Measurements from ENCODE around the gene ACSM4.
A peak's percentile ranks its signal among the peaks of the same experiment; 100 is the strongest.
"Not testable (repeated sequence)": the region's sequence is repeated elsewhere in the genome, so short reads cannot be mapped to it uniquely, and the experiment has no call there.

The ACSM4 gene, protein sequence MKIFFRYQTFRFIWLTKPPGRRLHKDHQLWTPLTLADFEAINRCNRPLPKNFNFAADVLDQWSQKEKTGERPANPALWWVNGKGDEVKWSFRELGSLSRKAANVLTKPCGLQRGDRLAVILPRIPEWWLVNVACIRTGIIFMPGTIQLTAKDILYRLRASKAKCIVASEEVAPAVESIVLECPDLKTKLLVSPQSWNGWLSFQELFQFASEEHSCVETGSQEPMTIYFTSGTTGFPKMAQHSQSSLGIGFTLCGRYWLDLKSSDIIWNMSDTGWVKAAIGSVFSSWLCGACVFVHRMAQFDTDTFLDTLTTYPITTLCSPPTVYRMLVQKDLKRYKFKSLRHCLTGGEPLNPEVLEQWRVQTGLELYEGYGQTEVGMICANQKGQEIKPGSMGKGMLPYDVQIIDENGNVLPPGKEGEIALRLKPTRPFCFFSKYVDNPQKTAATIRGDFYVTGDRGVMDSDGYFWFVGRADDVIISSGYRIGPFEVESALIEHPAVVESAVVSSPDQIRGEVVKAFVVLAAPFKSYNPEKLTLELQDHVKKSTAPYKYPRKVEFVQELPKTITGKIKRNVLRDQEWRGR

DNA sequence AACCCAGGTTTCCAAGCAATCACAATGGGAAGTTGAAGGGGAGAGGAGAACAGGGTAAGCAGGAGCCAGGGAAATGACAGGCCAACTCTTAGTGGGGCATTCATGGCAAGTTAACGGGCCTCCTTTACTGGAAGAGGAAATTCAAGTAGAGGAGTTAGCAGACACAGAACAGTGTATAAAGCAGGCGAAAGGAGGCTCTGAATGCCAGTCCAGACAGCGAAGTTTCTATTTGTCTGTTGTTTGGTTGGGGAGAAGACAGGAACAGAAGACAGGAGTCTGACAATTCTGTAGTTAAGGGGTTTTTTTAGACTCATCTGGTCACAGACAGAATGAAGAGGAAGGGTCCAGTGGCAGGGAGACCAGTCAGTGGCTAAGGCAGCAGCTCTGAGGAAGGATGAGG lies at the start of gene ACSM4:
TSS of gene ACSM4 (plus strand) at position 301 of the 400 bp plus-strand sequence. CDS start 260 bp downstream, outside the sequence.
- DNase-seq: no peak

- DNase-seq: no peak
Measured at GRCh38 chr12:7259060-7259459, 44.8 kb upstream of the ACSM4 start.

DNA sequence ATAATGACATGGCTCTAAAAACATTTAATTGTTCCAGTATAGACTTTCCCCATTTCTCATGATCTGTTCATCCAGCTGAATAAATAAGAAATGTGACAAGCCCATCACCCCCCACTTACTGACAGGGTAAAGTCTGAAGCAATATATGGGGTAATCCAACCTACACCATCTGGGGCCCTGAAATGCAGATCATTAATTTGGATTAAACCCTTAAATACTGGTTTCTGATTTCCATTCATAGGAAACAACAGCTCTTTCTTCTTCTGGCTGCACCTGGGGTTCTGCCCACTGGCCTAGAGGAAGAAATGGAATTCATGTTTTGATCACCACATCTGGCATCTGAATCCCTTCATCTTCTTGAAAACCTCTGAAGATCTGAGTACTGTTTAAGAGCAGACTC lies 39.3 kb upstream of the ACSM4 start:
- peak; percentile 74 to 95 for DNase-seq

DNA sequence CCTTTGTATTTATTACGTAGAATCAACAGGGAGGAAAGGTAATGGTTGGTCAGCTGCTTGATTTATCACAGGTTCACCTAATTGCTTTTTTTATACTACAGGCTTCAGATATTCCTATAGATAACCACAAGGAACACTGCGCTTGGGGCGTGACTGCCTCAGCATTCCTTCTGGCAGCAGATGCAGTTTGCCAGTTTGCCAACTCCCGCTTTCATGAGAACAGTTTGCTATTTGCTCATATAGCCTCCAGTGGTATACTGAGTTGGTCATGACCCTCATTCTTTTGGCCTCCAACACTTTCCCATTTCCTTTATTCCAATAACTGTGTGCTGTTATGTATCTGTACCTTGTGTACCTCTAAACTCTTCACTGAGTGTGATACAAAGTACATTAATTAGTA lies 38.6 kb upstream of the ACSM4 start:
- DNase-seq: no peak

- DNase-seq: no peak
Measured at GRCh38 chr12:7269273-7269672, 34.6 kb upstream of the ACSM4 start.

DNA sequence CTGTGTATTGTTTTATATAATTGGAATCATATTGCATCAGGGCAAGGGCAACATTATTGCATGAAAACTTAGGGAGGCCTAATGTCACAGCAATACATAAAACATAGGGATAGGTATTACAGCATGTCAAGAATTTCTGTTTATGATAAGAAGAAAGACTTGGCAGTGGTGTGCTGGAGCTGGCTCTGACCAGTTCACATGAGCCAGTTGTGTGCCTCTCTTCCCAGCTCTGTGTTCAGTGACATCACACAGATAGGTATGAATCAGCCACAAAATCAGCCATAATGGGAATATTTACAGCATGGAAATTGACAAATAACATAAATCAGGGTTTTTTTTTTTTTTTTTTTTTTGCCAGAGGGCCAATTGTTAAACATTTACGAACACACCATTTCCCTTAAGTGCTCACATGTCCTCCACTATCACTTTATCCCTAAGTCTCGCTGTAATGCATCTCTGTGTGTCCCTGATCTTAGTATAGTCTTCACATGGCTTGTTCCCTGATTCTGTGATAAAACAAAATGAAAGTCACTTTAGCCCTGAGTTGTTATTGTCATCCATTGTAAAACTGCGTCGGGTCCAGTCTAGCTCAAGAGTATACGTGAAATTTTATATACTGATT lies 31.9 kb upstream of the ACSM4 start:
- no peak for DNase-seq

- DNase-seq: not testable (repeated sequence)
Measured at GRCh38 chr12:7275482-7275881, 28.4 kb upstream of the ACSM4 start.

DNA sequence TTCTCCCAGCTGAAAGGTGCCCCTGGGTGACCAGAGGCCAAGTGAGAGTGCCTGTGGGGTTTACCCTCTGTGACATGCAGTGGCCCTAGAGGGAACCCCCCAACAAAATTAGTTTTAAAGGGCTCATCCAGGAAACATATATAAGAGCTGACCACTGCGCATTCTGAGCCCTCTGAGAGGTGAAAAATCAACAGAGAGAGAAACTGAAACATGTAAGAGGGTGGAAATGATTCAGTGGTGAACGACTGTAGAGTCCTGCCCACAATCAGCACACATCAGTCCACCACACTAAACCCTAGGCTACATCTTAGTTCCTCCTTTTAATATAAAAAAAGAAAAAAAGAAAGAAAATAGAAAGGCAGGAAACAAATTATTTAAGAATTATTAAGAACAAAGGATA lies 21.0 kb upstream of the ACSM4 start:
- DNase-seq: no peak

DNA sequence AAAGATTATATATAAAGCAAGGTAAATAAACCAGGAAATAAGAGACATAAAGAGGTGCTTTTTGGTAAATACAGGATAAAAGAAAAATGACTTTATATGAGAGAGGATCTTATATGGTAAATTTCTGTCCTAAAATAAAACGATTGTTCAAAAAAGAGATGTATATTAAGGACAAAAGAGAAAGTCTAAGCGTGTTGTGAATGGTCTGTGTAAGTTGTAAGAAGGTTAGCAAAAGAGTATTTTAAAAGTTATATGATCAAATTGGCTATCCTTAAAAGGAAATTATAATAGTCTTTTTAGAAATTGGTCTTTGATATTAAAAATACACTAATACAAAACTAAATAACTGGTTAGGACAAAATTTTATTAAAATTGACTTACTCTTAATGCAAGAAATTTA lies 14.1 kb upstream of the ACSM4 start:
- no peak for DNase-seq

GRCh38 chr12:7290588-7290987 lies 13.3 kb upstream of the ACSM4 start:
- not testable (repeated sequence) for DNase-seq

GRCh38 chr12:7292300-7292699 lies 11.6 kb upstream of the ACSM4 start:
- DNase-seq: no peak

DNA sequence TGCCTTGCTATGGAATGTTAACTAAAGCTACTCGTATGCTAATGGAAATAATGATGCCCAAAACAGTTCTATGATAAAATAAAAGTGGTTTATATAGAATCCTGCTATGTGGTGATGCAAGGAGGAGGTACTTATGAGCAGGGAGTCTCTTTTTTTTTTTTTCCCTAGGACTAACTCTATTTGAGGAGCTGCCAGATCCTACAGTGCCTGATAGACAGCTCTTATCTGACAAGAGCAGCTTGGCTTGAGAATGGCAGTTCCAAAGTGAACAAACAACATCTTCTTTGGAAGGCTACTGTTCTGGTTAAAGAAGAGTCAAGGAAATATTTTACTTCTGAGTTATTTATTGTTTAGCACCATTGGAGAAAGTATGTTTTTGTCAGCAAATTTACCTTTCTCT lies 10.2 kb upstream of the ACSM4 start:
- DNase-seq: no peak

GRCh38 chr12:7295529-7295928 lies 8.3 kb upstream of the ACSM4 start:
- DNase-seq: no peak

DNA sequence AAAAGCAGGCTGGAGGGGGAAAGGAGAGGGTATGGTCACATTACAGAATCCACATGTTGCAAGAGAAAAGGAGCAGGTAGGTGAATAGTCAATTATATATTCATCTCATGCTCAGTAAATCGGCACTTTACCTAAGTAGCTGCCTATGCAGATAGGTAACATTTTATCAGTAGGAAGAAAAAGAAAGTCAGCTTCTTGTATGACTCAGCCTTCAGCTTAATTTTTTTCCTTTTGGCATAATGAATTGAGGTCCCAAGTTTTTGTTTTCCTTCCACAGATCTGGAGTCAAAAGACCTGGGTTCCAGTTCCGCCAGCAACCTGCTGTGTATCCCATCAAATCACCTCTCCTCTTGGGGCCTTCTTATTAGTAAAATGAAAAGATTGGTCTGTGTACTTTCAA lies 6.0 kb upstream of the ACSM4 start:
- no peak for DNase-seq

DNA sequence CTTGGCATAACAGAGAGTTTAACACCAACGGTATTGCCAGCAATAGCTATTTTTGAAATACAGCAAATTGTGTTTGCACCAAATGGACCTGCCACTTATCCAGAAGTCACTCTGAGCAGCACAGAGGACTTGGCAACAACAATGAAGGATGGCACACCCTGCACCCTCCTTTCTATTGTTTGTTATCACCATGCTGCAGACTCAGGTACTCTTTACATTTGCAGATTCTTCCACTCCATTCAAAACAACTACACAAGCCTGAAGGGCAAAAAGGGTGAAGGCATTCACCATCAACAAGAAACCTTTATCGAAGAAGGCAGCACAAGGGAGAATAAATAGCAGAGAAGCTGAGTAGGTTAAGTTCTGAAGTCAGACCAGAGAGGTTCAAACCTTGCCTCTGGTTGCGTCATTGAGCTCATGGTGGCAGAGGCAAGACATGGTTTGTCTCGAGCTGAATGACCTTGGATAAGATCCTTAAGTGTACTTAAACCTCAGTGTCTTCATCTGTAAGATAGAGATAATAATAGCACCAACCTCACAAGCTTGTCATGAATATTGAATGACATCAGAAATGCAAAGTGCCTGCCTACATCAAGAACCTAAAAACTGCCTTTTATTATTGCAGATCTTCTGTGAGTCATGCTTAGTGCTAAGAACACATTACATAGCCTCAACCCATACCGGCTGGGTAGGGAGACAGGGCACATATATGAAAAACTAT lies 1.4 kb upstream of the ACSM4 start:
- DNase-seq: no peak

GRCh38 chr12:7303230-7303629 lies 642 bp upstream of the ACSM4 start:
- DNase-seq: no peak

DNA sequence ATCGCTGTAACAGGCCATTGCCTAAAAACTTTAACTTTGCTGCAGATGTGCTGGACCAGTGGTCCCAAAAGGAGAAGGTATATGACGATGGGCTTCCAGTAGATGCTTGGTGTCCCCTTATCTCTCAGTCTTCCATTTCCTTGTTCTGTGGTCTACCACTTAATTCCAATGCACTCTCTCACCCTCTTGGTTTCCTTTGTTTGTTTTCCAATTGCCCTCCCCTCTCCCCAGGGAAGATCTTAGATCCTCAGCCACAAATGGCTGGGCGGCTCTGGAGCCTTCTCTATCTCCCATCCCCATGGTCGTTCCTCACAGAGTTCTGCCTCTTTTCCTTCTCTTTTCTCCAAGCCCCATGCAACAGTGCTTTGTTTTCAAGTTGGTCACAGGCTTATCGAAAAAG lies 584 bp downstream of the ACSM4 start:
- no peak for DNase-seq

GRCh38 chr12:7310070-7310469 lies 6.2 kb downstream of the ACSM4 start:
- DNase-seq: no peak

DNA sequence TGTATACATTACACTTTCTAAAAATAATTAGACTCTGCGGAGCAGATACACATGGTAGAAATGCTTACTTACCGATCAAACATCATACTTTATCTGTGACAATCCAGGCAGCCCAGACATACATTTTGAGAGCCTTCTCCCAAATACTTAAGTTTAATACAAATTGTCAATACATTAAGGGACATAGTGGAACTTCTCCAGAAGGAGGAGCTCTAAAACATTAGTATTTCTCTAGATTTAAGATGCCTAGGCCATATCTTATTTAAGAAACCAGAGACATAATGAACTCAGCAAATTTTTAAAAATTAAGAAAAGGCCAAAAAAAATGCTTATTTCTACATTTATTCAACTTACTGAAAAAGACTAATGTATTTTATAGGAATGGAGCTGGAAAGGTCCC lies 16.1 kb downstream of the ACSM4 start:
- no peak for DNase-seq

GRCh38 chr12:7321624-7322023 lies 17.8 kb downstream of the ACSM4 start:
- DNase-seq: no peak

DNA sequence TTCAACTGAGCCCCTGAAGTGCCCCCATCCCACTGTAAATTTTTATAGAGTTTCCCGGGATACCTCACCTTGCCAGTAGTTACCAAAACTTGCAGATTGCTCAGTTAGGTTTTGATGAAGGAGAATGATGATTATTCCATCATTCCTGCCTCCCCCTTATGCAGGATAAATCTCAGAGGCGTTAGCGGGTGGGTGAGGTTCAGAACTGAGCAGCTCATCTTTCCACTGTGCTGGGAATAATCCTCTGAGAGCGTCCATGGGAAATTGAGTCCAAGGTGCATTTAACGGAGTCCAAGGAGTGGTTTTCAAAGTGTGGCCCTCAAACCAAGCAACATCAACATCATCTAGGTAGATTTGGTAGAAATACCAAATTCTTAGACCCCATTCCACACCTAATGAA lies 18.7 kb downstream of the ACSM4 start:
- DNase-seq: no peak

- no peak for DNase-seq
Measured at GRCh38 chr12:7324176-7324575, 20.3 kb downstream of the ACSM4 start.

DNA sequence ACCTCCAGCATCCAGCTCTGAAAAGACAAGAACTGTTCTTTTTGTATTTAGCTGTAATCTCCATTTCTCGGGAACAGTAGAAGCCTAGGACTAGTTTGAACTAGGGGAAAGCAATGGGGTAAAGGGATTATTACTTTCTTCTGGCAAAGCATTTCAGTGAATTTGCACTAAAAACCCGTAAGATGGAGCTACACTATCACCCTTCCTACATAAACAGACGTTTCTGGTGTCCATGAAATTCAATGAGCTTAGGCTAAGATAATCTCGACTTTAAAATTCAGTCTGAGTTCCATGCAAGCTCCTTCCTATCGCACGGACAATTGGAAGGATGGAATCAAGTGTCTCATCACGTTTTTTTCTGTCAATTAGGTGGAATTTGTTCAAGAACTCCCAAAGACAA lies 24.0 kb downstream of the ACSM4 start:
- DNase-seq: no peak

- DNase-seq: not testable (repeated sequence)
Measured at GRCh38 chr12:7337790-7338189, 33.9 kb downstream of the ACSM4 start.
